GM10248 (cell line): ENCODE results near the gene PNMA8B.

ENCODE experiments used
- CTCF ChIA-PET: fragments of 300-600 bp; sonication (Branson Sonifier 250); formaldehyde crosslinking; extraction: SDS; loops from one replicate; lab custom pipeline; 2021; ENCODE audit warnings: antibody characterized with exemption; lab: Yijun Ruan, JAX
- POLR2A ChIA-PET: fragments of 350-650 bp; sonication (Branson Sonifier 250); formaldehyde crosslinking; extraction: SDS; loops from one replicate; lab custom pipeline; 2020; ENCODE audit warnings: antibody characterized with exemption; lab: Yijun Ruan, JAX
- DNase-seq: peaks from one replicate; pipeline ENCODE4 v3.0.0; 2012; ENCODE audit errors: extremely low spot score
- TF ChIP-seq, protein P1 (sequence below): IDR thresholded peaks from 2 replicates; pipeline ENCODE4 v1.5.1; 2012; ENCODE audit warnings: mild to moderate bottlenecking, low read depth; ENCODE audit errors: extremely low read depth, missing control alignments, control extremely low read depth

The PNMA8B gene

DNA sequence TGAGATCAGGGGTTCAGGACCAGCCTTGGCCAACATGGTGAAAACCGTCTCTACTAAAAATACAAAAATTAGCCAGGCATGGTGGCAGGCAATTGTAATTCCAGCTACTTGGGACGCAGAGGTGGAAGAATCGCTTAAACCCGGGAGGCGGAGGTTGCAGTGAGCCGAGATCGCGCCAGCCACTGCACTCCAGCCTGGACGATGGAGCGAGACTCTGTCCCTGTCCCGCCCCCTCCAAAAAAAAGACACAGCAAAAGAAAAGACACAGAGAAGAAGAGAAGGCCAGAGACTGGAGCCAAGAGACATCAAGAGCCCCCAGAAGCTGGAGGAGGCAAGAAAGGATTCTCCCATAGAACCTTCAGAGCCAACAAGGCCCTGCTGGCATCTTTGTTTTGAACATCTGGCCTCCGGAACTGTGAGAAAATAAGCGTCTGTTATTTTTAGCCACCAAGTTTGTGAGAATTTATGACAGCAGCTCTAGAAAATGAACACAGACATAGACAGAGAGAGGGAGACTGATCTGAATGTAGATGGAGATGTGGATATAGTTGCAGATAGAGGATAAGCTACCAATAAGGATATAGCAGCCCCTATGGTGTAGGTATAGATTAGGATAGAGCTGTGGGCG is 25.7 kb upstream of the PNMA8B start:
- no peak for DNase-seq
- ChIA-PET POLR2A (no interaction called here), CTCF (interaction anchor here (1.1 to 11.3 kb wide), 4 partner anchors 8 to 125 kb away, joined by 3 to 135 read pairs (median 19); no protein-coding TSS in a partner anchor)
- TF ChIP-seq, protein P1, sequence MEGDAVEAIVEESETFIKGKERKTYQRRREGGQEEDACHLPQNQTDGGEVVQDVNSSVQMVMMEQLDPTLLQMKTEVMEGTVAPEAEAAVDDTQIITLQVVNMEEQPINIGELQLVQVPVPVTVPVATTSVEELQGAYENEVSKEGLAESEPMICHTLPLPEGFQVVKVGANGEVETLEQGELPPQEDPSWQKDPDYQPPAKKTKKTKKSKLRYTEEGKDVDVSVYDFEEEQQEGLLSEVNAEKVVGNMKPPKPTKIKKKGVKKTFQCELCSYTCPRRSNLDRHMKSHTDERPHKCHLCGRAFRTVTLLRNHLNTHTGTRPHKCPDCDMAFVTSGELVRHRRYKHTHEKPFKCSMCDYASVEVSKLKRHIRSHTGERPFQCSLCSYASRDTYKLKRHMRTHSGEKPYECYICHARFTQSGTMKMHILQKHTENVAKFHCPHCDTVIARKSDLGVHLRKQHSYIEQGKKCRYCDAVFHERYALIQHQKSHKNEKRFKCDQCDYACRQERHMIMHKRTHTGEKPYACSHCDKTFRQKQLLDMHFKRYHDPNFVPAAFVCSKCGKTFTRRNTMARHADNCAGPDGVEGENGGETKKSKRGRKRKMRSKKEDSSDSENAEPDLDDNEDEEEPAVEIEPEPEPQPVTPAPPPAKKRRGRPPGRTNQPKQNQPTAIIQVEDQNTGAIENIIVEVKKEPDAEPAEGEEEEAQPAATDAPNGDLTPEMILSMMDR = no peak

DNA sequence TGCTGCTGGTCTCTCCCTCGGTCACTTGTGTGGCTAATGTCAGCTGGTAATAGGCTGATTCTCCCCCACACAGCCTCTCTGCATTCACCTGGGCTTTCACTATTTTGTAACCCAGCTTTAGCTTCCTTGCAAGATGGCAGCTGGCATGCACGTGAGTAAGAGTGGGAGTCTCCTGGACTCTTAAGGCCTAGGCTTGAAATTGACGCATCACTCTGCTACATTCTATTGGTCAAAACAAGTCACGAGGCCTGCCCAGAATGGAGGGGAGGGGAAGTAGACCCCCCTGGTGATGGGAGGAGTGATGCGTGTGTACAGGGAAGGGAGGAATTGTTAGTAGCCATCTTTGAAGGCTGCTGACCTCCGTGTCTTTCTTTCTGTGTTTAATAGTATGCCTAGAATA is 24.9 kb upstream of the PNMA8B start:
- ChIA-PET CTCF (interaction anchor here (3.0 to 11.3 kb wide), 3 partner anchors 8 to 20 kb away, joined by 18 to 135 read pairs (median 20); no protein-coding TSS in a partner anchor), POLR2A (no interaction called here)
- TF ChIP-seq, protein P1 = no peak
- DNase-seq = no peak

DNA sequence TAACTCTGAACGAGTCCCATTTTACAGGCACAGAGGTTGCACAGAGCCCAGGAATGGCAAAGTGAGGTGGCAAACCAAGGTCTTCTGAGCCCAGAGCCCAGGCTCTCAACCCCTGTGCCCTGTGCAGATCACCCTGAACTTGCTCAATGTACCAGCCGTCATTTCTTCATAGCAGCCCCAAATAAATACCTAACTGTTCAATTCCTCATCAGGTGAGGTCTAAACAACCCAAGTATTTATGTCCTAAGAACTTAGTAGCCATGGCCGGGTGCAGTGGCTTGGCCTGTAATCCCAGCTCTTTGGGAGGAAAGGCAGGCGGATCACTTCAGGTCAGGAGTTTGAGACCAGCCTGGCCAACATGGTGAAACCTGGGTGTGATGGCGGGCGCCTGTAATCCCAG is 21.8 kb upstream of the PNMA8B start:
- TF ChIP-seq, protein P1 = no peak
- POLR2A ChIA-PET = no interaction called here
- CTCF ChIA-PET = interaction anchor here (0.6 to 3.8 kb wide), 7 partner anchors 11 to 494 kb away, joined by 3 to 18 read pairs (median 5); no protein-coding TSS in a partner anchor
- DNase-seq = no peak

DNA sequence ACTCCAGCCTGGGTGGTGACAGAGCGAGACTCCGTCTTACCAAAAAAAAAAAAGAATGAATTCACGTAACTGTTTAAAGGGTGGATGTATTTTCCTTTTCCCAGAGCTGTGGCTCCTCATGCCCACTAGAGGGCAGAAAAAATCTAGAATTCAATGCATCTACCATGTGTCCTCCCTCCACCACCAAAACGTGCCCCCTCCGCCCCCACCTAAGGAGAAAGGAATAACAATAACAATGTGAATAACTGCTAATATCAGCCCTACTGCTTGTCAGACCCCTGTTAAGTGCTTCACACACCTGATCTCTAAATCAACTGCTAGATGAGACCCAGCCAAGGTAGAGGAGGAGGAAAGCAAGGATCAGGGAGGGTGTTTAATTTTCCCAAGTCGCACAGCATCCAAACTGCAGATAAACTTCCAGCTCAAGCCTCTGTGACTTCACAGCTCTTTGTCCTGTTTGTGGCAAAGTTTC is 20.2 kb upstream of the PNMA8B start:
- TF ChIP-seq, protein P1 = peak; percentile 49
- ChIA-PET POLR2A (no interaction called here), CTCF (interaction anchor here (0.7 to 3.8 kb wide), 9 partner anchors 12 to 236 kb away, joined by 3 to 18 read pairs (median 3); no protein-coding TSS in a partner anchor)
- peak; percentile 61 for DNase-seq

DNA sequence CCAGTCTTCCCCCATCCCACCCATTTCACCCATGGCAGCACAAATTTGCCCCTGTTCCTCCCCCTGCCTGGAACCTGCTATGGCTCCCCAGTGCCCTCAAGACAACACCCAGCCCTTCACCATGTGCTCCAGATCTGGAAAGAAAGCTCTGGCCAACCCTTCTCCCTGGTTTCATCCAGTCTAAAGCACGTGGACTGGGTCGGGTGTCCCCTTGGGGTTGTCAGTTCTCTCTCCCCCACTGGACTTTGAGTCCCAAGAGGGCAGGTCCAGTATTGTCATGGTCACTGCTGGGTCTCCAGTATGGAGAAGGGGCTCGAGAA is 19.6 kb upstream of the PNMA8B start:
- TF ChIP-seq, protein P1 = no peak
- no peak for DNase-seq
- ChIA-PET POLR2A (no interaction called here), CTCF (interaction anchor here (1.1 to 3.8 kb wide), 6 partner anchors 13 to 120 kb away, joined by 3 to 18 read pairs (median 7); no protein-coding TSS in a partner anchor)

DNA sequence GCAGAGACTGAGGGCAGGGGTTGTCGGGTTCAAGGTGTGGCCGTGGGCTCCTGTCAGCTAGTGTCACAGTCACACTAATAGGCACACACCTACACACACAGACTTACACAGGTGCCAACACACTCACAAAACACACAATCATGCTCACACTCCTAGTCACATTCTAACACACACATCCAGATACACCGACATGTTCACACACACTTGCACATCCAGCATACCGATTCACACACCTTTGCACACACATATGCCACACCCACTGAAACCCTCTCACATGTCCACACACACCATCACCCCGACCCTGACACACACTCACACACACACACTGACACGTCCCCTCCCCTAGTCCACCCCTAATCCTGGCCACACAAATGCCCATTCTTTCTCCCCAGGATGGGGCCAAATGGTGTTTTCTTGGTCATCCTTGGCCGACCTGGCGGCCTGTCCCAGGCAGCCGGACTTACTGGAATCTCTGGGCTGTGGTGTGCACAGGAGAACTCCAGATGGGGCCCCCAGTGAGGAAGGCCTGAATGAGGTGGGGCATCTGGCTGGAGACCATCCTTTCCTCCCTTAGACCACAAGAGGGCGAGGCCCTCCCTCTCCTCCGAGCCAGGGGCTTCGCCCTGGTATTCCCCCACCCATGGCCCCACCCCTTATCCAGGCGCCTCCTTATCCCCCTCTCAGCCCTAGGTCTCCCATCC is 19.1 kb upstream of the PNMA8B start:
- TF ChIP-seq, protein P1 = no peak
- CTCF ChIA-PET = interaction anchor here (0.8 to 3.9 kb wide), 24 partner anchors 7 to 234 kb away, joined by 3 to 20 read pairs (median 4); partner anchors contain the start of gene CCDC8
- DNase-seq = no peak
- POLR2A ChIA-PET = no interaction called here
